HEK293 (cell line): ENCODE measurements around the gene REN.

Source experiments
- CTCF ChIA-PET: fragments of 350-600 bp; formaldehyde crosslinking; extraction: SDS; loops from one replicate; lab custom pipeline; 2021; ENCODE audit warnings: antibody characterized with exemption; lab: Yijun Ruan, JAX
- POLR2A ChIA-PET: fragments of 300-600 bp; formaldehyde crosslinking; extraction: SDS; loops from one replicate; lab custom pipeline; 2020; ENCODE audit warnings: antibody characterized with exemption, inconsistent platforms; lab: Yijun Ruan, JAX
- H3K27ac ChIP-seq: fragments of 200-500 bp; sonication (Bioruptor generic); 2 replicates; pipeline ENCODE4 v1.5.1; 2014; ENCODE audit warnings: low read depth, low read length, control low read depth, inconsistent platforms; ENCODE audit errors: extremely low read depth
- H3K36me3 ChIP-seq, 2 experiments: fragments of 200-500 bp in 1 of 2; sonication (Bioruptor generic) in 1 of 2; 1 replicate in 1 of 2; 2 replicates in 1 of 2; pipeline ENCODE4 v1.5.1; 2014 to 2017; ENCODE audit warnings: inconsistent platforms in 2 of 2, low read length in 2 of 2; ENCODE audit not compliant: control insufficient read depth in 2 of 2, insufficient read depth in 1 of 2
- H3K4me1 ChIP-seq: fragments of 200-500 bp; sonication (Bioruptor generic); 2 replicates; pipeline ENCODE4 v1.5.1; 2014; ENCODE audit warnings: mild to moderate bottlenecking, low read length, inconsistent platforms; ENCODE audit not compliant: control insufficient read depth, insufficient read depth
- H3K4me3 ChIP-seq: 2 replicates; pipeline ENCODE4 v1.5.1; 2011; ENCODE audit warnings: low read depth, mild to moderate bottlenecking, control low read depth, low read length, moderate library complexity
- H3K9me3 ChIP-seq: fragments of 200-500 bp; sonication (Bioruptor generic); 2 replicates; pipeline ENCODE4 v1.5.1; 2014; ENCODE audit warnings: low read depth, low read length, inconsistent platforms; ENCODE audit not compliant: control insufficient read depth, insufficient read depth
- BCL11B ChIP-seq: fragments of 450-650 bp; formaldehyde crosslinking; IDR thresholded peaks from 2 replicates; pipeline ENCODE4 v1.5.1; 2016; ENCODE audit warnings: low read depth, missing biosample characterization, missing genetic modification characterization
- CTCF ChIP-seq: fragments of 450-650 bp; formaldehyde crosslinking; IDR thresholded peaks from 2 replicates; pipeline ENCODE4 v1.5.1; 2016; ENCODE audit warnings: missing biosample characterization, missing genetic modification characterization
- GFI1B ChIP-seq: fragments of 450-650 bp; formaldehyde crosslinking; IDR thresholded peaks from 2 replicates; pipeline ENCODE4 v1.5.1; 2016; ENCODE audit warnings: missing biosample characterization, missing genetic modification characterization
- KLF16 ChIP-seq: fragments of 450-650 bp; formaldehyde crosslinking; IDR thresholded peaks from 2 replicates; pipeline ENCODE4 v1.5.1; 2017; ENCODE audit warnings: missing biosample characterization, missing genetic modification characterization
- OSR2 ChIP-seq: fragments of 450-650 bp; formaldehyde crosslinking; IDR thresholded peaks from 2 replicates; pipeline ENCODE4 v1.5.1; 2016; ENCODE audit warnings: missing biosample characterization, missing genetic modification characterization
- SCRT2 ChIP-seq: fragments of 450-650 bp; formaldehyde crosslinking; IDR thresholded peaks from 2 replicates; pipeline ENCODE4 v1.5.1; 2016; ENCODE audit warnings: missing biosample characterization, missing genetic modification characterization
- SP2 ChIP-seq: fragments of 450-650 bp; formaldehyde crosslinking; IDR thresholded peaks from 2 replicates; pipeline ENCODE4 v1.5.1; 2016; ENCODE audit warnings: missing biosample characterization, missing genetic modification characterization
- ZBTB17 ChIP-seq: fragments of 450-650 bp; formaldehyde crosslinking; IDR thresholded peaks from 2 replicates; pipeline ENCODE4 v1.5.1; 2016; ENCODE audit warnings: missing biosample characterization, missing genetic modification characterization
- ZBTB20 ChIP-seq: fragments of 450-650 bp; formaldehyde crosslinking; IDR thresholded peaks from 2 replicates; pipeline ENCODE4 v1.5.1; 2016; ENCODE audit warnings: missing biosample characterization, missing genetic modification characterization
- ZEB2 ChIP-seq: fragments of 450-650 bp; formaldehyde crosslinking; IDR thresholded peaks from 2 replicates; pipeline ENCODE4 v1.5.1; 2016; ENCODE audit warnings: missing biosample characterization, missing genetic modification characterization
- ZIC2 ChIP-seq: fragments of 450-650 bp; formaldehyde crosslinking; IDR thresholded peaks from 2 replicates; pipeline ENCODE4 v1.5.1; 2016; ENCODE audit warnings: missing biosample characterization, missing genetic modification characterization
- ZNF112 ChIP-seq: fragments of 450-650 bp; formaldehyde crosslinking; IDR thresholded peaks from 2 replicates; pipeline ENCODE4 v1.5.0; 2017; ENCODE audit warnings: missing biosample characterization, missing genetic modification characterization
- ZNF16 ChIP-seq: fragments of 450-650 bp; formaldehyde crosslinking; IDR thresholded peaks from 2 replicates; pipeline ENCODE4 v1.5.1; 2016; ENCODE audit warnings: low read depth, missing biosample characterization, missing genetic modification characterization
- ZNF211 ChIP-seq: fragments of 450-650 bp; formaldehyde crosslinking; IDR thresholded peaks from 2 replicates; pipeline ENCODE4 v1.5.1; 2016; ENCODE audit warnings: low read depth, missing biosample characterization, missing genetic modification characterization
- ZNF362 ChIP-seq: fragments of 450-650 bp; formaldehyde crosslinking; IDR thresholded peaks from 2 replicates; pipeline ENCODE4 v1.5.1; 2016; ENCODE audit warnings: missing biosample characterization, missing genetic modification characterization
- ZNF37A ChIP-seq: fragments of 450-650 bp; IDR thresholded peaks from 2 replicates; pipeline ENCODE4 v1.5.1; 2018; ENCODE audit warnings: missing biosample characterization, missing genetic modification characterization
- ZNF404 ChIP-seq: fragments of 450-650 bp; formaldehyde crosslinking; IDR thresholded peaks from 2 replicates; pipeline ENCODE4 v1.5.1; 2017; ENCODE audit warnings: missing biosample characterization, missing genetic modification characterization
- ZNF501 ChIP-seq: fragments of 450-650 bp; formaldehyde crosslinking; IDR thresholded peaks from 2 replicates; pipeline ENCODE4 v1.5.1; 2016; ENCODE audit warnings: missing biosample characterization, missing genetic modification characterization
- ZNF600 ChIP-seq: fragments of 450-650 bp; formaldehyde crosslinking; IDR thresholded peaks from 2 replicates; pipeline ENCODE4 v1.5.1; 2016; ENCODE audit warnings: missing biosample characterization, missing genetic modification characterization
- ZNF621 ChIP-seq: fragments of 450-650 bp; formaldehyde crosslinking; IDR thresholded peaks from 2 replicates; pipeline ENCODE4 v1.5.1; 2017; ENCODE audit warnings: missing biosample characterization, missing genetic modification characterization
- ZNF639 ChIP-seq: fragments of 450-650 bp; formaldehyde crosslinking; IDR thresholded peaks from 2 replicates; pipeline ENCODE4 v1.5.1; 2016; ENCODE audit warnings: missing biosample characterization, missing genetic modification characterization
- ZNF677 ChIP-seq: fragments of 450-650 bp; IDR thresholded peaks from 2 replicates; pipeline ENCODE4 v1.5.0; 2018; ENCODE audit warnings: missing biosample characterization, mild to moderate bottlenecking, missing genetic modification characterization, moderate library complexity
- ZNF692 ChIP-seq: fragments of 450-650 bp; formaldehyde crosslinking; IDR thresholded peaks from 2 replicates; pipeline ENCODE4 v1.5.1; 2016; ENCODE audit warnings: missing biosample characterization, missing genetic modification characterization
- ZNF830 ChIP-seq: fragments of 450-650 bp; IDR thresholded peaks from 2 replicates; pipeline ENCODE4 v1.5.0; 2018; ENCODE audit warnings: missing biosample characterization, missing genetic modification characterization, low read depth, mild to moderate bottlenecking, moderate library complexity
- ZSCAN23 ChIP-seq: fragments of 450-650 bp; formaldehyde crosslinking; IDR thresholded peaks from 2 replicates; pipeline ENCODE4 v1.5.1; 2016; ENCODE audit warnings: missing biosample characterization, missing genetic modification characterization
- TF ChIP-seq, protein P1 (sequence below): fragments of 450-650 bp; formaldehyde crosslinking; IDR thresholded peaks from 2 replicates; pipeline ENCODE4 v1.5.1; 2016; ENCODE audit warnings: missing biosample characterization, missing genetic modification characterization
- TF ChIP-seq, protein P2 (sequence below): fragments of 450-650 bp; formaldehyde crosslinking; IDR thresholded peaks from 2 replicates; pipeline ENCODE4 v1.5.1; 2016; ENCODE audit warnings: missing biosample characterization, missing genetic modification characterization

REN gene

DNA sequence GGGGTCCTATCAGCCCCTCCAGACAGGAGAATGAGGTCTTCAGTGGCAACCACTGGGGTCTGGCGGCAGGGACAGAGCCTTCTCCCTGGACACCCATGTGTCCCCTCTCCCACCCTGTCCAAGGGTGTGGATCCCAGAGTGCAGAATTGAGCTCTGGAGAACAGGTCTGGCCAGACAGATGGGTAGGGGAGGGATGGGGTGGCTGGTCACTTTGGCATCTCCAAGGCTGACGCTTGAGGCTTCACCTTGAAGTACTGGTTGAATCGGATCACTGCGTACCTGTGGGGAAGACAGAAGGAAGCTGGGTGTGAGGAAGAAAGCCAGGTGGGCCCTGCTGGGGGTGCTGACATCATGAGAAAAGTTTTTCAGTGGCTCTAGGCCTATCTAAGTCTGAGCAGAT is 34.2 kb downstream of the REN start:
- H3K27ac ChIP-seq: no peak overlapping the region
- no peak overlapping the region for H3K4me3 ChIP-seq
- no peaks in the 10 kb centered on the region for H3K9me3 ChIP-seq
- ChIA-PET CTCF (interaction anchor here (0.7 to 6.0 kb wide), 2 partner anchors 42 to 260 kb away, joined by 4 to 167 read pairs; no protein-coding TSS in a partner anchor), POLR2A (no interaction called here)
- no peak for TF ChIP-seq ZNF404 (tag by site-specific recombination)
- no peak for TF ChIP-seq ZNF362 (tag by site-specific recombination)
- TF ChIP-seq ZSCAN23 (tag by site-specific recombination): no peak
- no peak for TF ChIP-seq ZNF112 (tag by site-specific recombination)
- no peak for TF ChIP-seq OSR2 (tag by site-specific recombination)
- no peak for TF ChIP-seq ZNF211
- TF ChIP-seq ZNF501 (tag by site-specific recombination): no peak
- no peak for TF ChIP-seq ZNF692 (tag by site-specific recombination)
- no peak for TF ChIP-seq SCRT2 (tag by site-specific recombination)
- no peak for TF ChIP-seq ZEB2 (tag by site-specific recombination)
- no peak for TF ChIP-seq ZIC2 (tag by site-specific recombination)
- no peak for TF ChIP-seq GFI1B (tag by site-specific recombination)
- no peak for TF ChIP-seq ZNF600
- no peak for TF ChIP-seq SP2
- TF ChIP-seq, protein P1, sequence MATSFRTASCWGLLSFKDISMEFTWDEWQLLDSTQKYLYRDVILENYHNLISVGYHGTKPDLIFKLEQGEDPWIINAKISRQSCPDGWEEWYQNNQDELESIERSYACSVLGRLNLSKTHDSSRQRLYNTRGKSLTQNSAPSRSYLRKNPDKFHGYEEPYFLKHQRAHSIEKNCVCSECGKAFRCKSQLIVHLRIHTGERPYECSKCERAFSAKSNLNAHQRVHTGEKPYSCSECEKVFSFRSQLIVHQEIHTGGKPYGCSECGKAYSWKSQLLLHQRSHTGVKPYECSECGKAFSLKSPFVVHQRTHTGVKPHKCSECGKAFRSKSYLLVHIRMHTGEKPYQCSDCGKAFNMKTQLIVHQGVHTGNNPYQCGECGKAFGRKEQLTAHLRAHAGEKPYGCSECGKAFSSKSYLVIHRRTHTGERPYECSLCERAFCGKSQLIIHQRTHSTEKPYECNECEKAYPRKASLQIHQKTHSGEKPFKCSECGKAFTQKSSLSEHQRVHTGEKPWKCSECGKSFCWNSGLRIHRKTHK (tag by site-specific recombination): no peak
- TF ChIP-seq, protein P2, sequence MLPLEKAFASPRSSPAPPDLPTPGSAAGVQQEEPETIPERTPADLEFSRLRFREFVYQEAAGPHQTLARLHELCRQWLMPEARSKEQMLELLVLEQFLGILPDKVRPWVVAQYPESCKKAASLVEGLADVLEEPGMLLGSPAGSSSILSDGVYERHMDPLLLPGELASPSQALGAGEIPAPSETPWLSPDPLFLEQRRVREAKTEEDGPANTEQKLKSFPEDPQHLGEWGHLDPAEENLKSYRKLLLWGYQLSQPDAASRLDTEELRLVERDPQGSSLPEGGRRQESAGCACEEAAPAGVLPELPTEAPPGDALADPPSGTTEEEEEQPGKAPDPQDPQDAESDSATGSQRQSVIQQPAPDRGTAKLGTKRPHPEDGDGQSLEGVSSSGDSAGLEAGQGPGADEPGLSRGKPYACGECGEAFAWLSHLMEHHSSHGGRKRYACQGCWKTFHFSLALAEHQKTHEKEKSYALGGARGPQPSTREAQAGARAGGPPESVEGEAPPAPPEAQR (tag by site-specific recombination): no peak
- TF ChIP-seq ZBTB17 (tag by site-specific recombination): no peak
- no peak for TF ChIP-seq ZNF37A (tag by site-specific recombination)
- 0 out of 2 replicates have a peak, but pooled peaks cover 3% of the 10 kb centered on the region for H3K4me1 ChIP-seq
- H3K36me3 ChIP-seq: peaks cover 0 to 21% of the 10 kb centered on the region in 2 experiments; a peak in 1 of 3 replicates

DNA sequence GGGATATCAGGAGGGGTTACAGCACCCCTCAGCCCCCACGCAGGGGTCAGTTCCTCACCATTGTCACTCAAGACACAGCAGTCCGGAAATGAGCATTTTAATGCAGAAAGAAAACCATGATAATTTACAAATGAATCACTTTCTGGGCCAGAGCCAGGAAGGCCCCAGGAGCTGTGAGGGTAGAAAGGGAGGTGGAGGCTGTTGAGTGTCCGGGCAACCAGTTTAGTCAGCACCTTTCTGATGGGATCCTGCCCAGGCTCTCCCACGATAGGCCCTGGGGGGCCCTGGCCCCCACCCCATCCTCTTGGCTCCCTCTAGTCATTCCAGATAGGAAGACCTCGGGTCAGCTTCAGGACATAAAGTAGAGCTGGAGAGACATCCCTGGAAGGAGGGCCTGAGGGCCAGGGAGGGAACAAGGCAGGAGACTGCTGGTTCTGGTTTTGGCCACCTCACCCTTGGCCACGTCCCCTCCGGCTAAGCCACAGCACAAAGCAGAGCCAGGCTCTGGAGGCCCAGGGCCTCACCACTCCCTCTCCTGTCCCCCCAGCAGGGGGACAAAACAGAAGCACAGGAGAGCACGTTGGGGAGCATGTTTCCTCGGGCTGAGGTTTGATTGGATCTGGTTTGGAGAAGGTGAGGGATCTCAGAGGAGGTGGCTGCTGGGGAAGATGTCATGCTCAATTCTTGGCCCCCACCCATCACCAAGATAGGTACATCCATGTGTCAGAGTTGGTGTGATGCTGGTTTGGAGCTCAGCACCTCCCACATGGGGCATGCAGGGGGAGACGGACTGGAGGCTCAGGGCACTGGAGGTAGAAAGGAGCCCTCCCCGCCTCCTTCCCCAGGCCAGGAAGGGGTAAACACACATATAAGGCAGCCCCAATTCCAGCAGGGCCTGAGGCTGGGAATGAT is 34.9 kb downstream of the REN start:
- no peak overlapping the region for H3K4me3 ChIP-seq
- CTCF ChIA-PET: interaction anchor here (0.6 to 6.0 kb wide), 4 partner anchors 8 to 676 kb away, joined by 3 to 167 read pairs (median 33); partner anchors contain the start of gene SNRPE
- POLR2A ChIA-PET: interaction anchor here (0.6 to 1.1 kb wide), 3 partner anchors 21 to 267 kb away, joined by 3 to 7 read pairs (median 4); partner anchors contain the start of gene ETNK2
- TF ChIP-seq ZBTB20 (tag by site-specific recombination): peak; percentile 82
- no peak for TF ChIP-seq ZNF677 (tag by site-specific recombination)
- TF ChIP-seq BCL11B (tag by site-specific recombination): no peak
- TF ChIP-seq CTCF: no peak
- TF ChIP-seq ZNF621: no peak
- TF ChIP-seq ZNF16 (tag by site-specific recombination): no peak
- TF ChIP-seq ZNF830 (tag by site-specific recombination): no peak
- no peak for TF ChIP-seq ZNF639
- no peak for TF ChIP-seq KLF16

More for the DNA sequence above, 34.9 kb downstream of the REN start:
- Histone ChIP-seq H3K4me1 (0 out of 2 replicates have a peak, but pooled peaks cover 3% of the 10 kb centered on the region), H3K36me3 (peaks cover 0 to 24% of the 10 kb centered on the region in 2 experiments; a peak in 1 of 3 replicates), H3K27ac (no peak overlapping the region), H3K9me3 (no peaks in the 10 kb centered on the region)
